Stimulated activated naive CD8-positive, alpha-beta T cell treated with anti-CD3 and anti-CD28 coated beads, Interleukin-15, Interleukin-2, amounts not matched to agents 100 ng/mL and 50 ng/mL, for 24 hours (primary cell): ENCODE measurements around the gene SEPTIN6.
"Not testable (repeated sequence)": the region's sequence is repeated elsewhere in the genome, so short reads cannot be mapped to it uniquely, and the experiment has no call there.

Experiments used
- H3K27ac Mint-ChIP-seq: one replicate; pipeline ENCODE4 v1.8.0; 2021; ENCODE audit warnings: mild to moderate bottlenecking, mixed read lengths
- H3K27me3 Mint-ChIP-seq: one replicate; pipeline ENCODE4 v1.8.0; 2021; ENCODE audit warnings: mixed read lengths
- H3K36me3 Mint-ChIP-seq: one replicate; pipeline ENCODE4 v1.8.0; 2021; ENCODE audit warnings: low read depth, mixed read lengths
- H3K4me1 Mint-ChIP-seq: one replicate; pipeline ENCODE4 v1.8.0; 2021; ENCODE audit warnings: low read depth, mixed read lengths
- H3K4me3 Mint-ChIP-seq: one replicate; pipeline ENCODE4 v1.8.0; 2021; ENCODE audit warnings: mild to moderate bottlenecking, mixed read lengths
- H3K9me3 Mint-ChIP-seq: one replicate; pipeline ENCODE4 v1.8.0; 2021; ENCODE audit warnings: mixed read lengths

The SEPTIN6 gene

DNA sequence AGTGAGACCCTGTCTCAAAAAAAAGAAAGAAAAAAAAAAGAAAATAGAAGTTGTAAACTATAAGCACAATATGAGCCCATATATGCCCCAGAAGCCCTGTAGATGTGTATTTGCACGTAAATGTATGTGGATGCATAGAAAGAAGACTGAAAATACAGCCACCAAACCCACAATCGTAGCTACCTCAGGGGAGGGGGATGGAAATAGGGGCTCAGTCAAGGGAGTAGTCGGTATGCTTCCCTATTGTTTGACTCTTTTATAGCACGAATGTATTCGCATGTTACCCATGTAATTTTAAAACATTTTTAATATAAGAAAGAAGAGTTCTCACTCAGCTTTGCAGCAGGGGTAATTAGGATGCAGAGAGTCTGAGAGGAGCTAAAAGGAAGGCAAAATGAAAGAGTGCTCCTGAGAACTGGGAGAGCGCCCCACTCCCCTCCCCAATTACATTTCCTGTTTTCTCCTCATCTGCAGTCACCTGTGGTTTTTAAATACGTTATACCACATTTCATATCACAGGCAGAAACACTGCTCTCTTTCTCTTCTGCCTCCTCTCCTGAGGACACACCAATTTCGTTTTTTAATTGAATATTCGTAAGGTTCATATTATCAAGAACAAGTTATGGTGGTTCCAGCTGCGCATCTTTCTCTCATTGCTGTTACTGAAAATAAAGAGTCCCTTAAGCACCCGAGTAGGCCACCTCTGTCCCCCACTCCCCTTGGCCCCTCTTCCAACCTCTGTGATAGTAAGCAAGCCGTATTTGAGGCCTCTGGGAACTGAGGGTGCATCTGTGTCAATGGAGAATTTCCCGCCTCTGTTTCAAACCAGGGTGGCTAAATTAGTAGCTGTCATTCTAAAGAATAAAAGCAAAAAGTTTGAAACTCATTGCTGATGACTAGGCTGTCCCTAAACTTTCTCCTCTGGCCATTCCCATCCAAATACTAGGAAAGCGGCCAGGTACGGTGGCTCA is 10.7 kb downstream of the SEPTIN6 start:
- Mint-ChIP-seq H3K4me1 (peaks cover 74% of the 10 kb centered on the region), H3K9me3 (no peaks in the 10 kb centered on the region), H3K4me3 (peak overlapping the region; percentile 77), H3K27ac (peak overlapping the region; percentile 95), H3K27me3 (no peaks in the 10 kb centered on the region), H3K36me3 (peaks cover 4% of the 10 kb centered on the region)

DNA sequence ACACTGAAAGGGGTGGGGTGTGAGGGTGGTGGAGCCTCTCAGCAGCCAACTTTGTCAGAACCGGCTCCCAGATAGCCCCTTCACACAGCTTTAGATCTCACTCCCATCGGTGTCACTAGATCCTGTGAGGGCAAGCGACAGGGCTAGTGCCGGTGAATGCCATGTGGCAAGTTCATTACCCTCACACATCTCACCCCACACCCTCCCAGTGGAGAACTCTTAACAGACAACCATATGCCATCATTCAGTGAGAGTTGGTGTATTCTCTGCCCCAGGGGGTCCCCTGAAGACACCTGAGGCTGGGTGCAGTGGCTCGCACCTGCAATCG is 15.3 kb downstream of the SEPTIN6 start:
- Mint-ChIP-seq H3K36me3 (peaks cover 6% of the 10 kb centered on the region), H3K27ac (peak overlapping the region; percentile 88), H3K4me3 (peak overlapping the region; percentile 81), H3K4me1 (peaks cover 58% of the 10 kb centered on the region), H3K9me3 (no peaks in the 10 kb centered on the region), H3K27me3 (no peaks in the 10 kb centered on the region)

DNA sequence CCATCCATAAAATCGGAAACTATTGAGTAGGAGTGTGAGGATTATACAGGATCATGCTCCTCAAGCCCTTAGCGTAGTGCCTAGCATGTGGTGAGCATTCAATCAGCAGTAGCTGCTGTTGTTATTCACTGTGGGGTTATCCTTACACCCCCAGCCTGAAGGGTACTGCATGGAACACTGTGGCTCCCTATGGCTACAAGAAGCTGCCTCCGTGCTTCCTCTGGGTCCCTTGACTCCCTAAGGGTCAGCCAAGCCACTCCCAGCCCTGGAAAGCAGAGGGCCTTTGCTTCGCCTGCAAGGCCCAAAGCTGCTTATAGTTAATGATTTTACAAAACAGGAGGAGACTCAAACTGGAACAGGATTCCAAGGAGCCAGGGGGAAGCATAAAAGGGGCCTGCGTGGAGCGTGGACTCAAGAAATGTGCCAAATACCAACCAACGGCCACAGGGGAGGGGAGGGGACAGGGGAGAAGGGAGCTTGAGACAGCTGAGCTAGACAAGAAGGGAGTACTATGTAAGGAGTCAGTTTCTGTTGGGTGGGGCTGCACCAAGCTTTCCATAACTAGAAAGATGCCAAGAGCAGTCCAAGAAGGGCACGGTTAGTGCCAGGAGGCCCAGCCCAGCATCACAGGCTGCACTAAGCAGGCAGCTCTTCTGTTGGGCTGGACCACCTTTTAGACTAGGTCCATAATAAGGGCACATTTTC is 15.9 kb downstream of the SEPTIN6 start:
- H3K27ac Mint-ChIP-seq: peak overlapping the region; percentile 88
- H3K36me3 Mint-ChIP-seq: peaks cover 9% of the 10 kb centered on the region
- H3K27me3 Mint-ChIP-seq: no peaks in the 10 kb centered on the region
- H3K4me3 Mint-ChIP-seq: peak overlapping the region; percentile 5
- peaks cover 63% of the 10 kb centered on the region for H3K4me1 Mint-ChIP-seq
- H3K9me3 Mint-ChIP-seq: no peaks in the 10 kb centered on the region

DNA sequence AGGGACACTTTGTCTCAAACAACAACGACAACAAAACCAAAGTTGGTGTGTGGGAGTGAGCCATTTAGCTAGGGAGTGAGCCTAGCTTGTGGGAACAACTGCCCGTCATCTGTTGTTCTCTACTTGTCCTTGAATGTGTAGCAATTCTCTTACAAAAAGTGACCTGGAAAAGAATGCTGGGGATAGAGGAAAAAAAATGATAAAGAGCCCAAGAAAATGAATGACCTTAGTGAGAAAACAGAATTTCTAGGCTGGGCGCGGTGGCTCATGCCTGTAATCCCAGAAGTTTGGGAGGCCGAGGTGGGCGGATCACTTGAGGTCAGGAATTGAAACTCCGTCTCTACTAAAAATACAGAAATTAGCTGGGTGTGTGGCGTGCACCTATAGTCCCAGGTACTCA is 19.6 kb downstream of the SEPTIN6 start:
- Mint-ChIP-seq H3K36me3 (peaks cover 23% of the 10 kb centered on the region), H3K4me1 (peaks cover 40% of the 10 kb centered on the region), H3K27me3 (no peaks in the 10 kb centered on the region), H3K9me3 (no peaks in the 10 kb centered on the region), H3K27ac (no peak overlapping the region), H3K4me3 (no peak overlapping the region)

DNA sequence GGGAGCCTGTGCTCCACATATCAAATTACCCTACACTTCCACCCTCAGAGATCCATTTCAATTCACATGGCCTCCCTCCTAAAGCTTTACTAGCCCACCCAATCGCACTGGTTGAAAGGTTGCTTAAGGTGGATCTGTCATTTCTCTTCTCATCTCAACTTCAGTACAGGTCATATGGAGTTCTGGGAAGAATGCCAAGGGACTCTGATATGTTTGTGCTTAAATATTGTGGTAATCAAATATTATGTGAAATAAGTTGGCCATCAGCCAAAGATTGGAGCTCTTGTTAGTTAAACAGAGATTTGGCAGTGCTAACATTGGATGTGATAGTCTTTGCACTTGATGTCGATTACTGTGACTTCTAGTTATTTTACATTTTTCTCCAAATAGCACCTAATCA is 20.5 kb downstream of the SEPTIN6 start:
- Mint-ChIP-seq H3K36me3 (peaks cover 24% of the 10 kb centered on the region), H3K27ac (peak overlapping the region; percentile 18), H3K4me1 (peaks cover 36% of the 10 kb centered on the region), H3K9me3 (no peaks in the 10 kb centered on the region), H3K4me3 (no peak overlapping the region), H3K27me3 (no peaks in the 10 kb centered on the region)

DNA sequence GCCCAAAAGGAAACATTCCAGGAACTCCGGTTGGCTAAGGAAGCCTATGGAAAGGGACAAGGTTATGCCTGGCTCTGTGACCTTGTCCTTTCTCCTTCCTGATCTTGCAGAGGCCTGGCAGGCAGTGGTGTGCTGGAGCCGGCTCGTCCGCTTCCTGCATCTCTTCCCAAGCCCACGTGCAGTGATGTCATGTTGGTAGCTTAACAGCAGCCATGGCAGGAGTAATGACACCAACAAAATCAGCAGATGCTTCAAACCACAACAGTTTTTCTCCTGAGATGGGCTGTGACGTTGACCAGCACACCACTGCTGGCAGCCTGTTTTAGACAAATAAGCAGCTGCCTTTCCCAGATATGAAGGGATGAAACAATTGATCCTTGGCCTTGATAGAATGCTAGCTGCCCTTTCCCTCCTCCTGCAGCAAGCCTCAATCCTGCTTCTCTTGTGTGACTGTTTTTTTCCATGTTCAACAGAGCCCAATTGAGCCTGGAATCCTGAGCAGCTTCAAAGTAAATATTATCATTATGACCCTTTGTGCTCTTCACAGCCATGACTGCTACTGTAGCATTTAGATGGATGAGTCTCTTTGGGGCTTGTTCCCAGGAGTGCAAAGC is 23.4 kb downstream of the SEPTIN6 start:
- Mint-ChIP-seq H3K9me3 (no peaks in the 10 kb centered on the region), H3K4me3 (no peak overlapping the region), H3K4me1 (peaks cover 20% of the 10 kb centered on the region), H3K27me3 (no peaks in the 10 kb centered on the region), H3K27ac (no peak overlapping the region), H3K36me3 (peaks cover 34% of the 10 kb centered on the region)

DNA sequence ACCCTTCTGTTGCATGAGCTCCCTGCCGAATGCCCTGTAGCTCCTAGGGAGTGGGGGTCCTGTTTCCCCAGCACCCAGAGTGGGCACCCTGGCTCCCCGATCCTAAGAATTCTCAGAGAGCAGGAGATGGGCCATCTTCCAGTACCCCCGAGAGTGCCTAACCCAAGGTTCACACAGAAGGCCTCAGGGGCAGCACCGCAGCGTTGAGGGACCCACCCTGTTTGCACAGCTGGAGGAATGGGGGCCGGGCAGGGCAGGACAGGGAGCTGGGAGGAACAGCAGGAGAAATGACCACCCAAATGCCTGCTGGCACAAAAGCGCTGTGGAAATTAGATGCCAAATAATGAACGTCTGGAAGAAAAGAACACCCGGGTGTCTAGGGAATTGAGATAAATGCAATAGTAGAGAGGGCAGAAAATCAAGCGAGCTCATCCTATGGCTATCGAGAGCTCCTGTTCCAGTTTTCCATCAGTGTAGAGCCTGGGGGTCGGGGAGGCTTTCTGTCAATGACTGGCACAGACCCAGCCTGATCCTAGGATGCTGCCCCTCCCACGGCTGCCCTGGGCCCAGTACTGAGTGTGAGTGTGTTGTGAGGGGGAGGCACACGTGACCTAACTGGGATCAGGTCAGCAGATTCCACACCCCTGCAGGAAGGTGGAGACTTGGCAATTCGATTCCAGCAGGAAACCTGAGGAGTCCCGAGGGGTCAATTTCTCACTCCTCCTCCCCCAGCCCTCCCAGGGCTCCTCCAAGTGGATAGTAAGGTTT is 25.7 kb downstream of the SEPTIN6 start:
- no peak overlapping the region for H3K4me3 Mint-ChIP-seq
- H3K36me3 Mint-ChIP-seq: peaks cover 38% of the 10 kb centered on the region

DNA sequence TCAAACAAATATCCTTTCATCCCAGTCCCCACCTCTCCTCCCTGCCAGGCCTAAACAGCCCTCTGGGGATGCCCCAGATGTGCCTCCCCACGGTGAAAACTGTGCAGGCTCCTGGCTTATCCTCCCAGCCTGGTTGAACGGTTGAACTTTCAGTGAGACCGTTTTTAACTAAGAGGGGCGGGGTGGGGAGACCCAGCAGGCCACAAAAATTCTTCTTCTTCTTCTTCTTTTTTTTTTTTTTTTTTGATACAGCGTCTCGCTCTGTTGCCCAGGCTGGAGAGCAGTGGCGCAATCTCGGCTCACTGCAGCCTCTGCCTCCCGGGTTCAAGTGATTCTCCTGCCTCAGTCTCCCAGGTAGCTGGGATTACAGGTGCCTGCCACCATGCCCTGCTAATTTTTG is 28.1 kb downstream of the SEPTIN6 start:
- H3K27ac Mint-ChIP-seq: peak overlapping the region; percentile 16
- peaks cover 40% of the 10 kb centered on the region for H3K4me1 Mint-ChIP-seq
- not testable (repeated sequence) for H3K27me3 Mint-ChIP-seq, H3K4me3 Mint-ChIP-seq, H3K9me3 Mint-ChIP-seq
- H3K36me3 Mint-ChIP-seq: peaks cover 43% of the 10 kb centered on the region

More for the DNA sequence above, 25.7 kb downstream of the SEPTIN6 start:
- Mint-ChIP-seq H3K27ac (peak overlapping the region; percentile 40), H3K27me3 (no peaks in the 10 kb centered on the region), H3K9me3 (no peaks in the 10 kb centered on the region), H3K4me1 (peaks cover 27% of the 10 kb centered on the region)

DNA sequence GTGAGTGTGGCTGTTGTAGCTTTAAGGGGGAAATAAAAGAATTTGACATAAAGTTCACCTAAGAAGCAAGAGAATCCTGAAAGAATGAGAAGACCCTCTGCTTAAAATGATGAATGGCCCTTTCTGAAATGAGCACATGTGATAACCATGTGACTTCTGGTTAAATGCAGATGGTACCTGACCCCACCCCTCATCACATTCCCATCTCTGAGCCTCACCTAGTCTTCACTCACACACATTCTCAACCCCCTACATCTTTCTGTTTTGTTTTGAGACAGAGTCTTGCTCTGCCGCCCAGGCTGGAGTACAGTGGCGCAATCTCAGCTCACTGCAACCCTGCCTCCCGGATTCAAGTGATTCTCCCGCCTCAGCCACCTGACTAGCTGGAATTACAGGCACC is 31.5 kb downstream of the SEPTIN6 start:
- peak overlapping the region; percentile 31 for H3K27ac Mint-ChIP-seq
- H3K4me1 Mint-ChIP-seq: peaks cover 49% of the 10 kb centered on the region
- no peak overlapping the region for H3K4me3 Mint-ChIP-seq
- no peaks in the 10 kb centered on the region for H3K9me3 Mint-ChIP-seq
- peaks cover 49% of the 10 kb centered on the region for H3K36me3 Mint-ChIP-seq
- H3K27me3 Mint-ChIP-seq: no peaks in the 10 kb centered on the region

DNA sequence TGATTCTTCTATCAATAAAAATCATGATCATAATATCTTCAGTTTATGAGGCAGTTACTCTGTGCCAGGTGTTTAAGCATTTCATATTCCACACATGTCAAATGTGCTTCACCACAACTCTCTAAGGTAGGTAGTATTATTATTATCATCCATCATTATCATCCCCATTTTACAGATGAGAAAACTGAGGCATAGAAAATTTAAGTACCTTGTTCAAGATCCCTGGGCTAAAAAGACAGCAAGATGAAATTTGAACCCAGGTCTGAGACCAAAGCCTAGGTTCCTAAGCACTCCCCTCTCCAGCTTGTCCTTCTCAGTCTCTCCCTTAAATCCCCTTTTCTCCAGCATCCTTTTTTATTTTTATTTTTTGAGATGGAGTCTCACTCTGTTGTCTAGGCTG is 33.4 kb downstream of the SEPTIN6 start:
- no peaks in the 10 kb centered on the region for H3K9me3 Mint-ChIP-seq
- peaks cover 59% of the 10 kb centered on the region for H3K36me3 Mint-ChIP-seq
- H3K4me3 Mint-ChIP-seq: no peak overlapping the region
- H3K27me3 Mint-ChIP-seq: no peaks in the 10 kb centered on the region
- H3K4me1 Mint-ChIP-seq: peaks cover 60% of the 10 kb centered on the region
- peak overlapping the region; percentile 86 for H3K27ac Mint-ChIP-seq

DNA sequence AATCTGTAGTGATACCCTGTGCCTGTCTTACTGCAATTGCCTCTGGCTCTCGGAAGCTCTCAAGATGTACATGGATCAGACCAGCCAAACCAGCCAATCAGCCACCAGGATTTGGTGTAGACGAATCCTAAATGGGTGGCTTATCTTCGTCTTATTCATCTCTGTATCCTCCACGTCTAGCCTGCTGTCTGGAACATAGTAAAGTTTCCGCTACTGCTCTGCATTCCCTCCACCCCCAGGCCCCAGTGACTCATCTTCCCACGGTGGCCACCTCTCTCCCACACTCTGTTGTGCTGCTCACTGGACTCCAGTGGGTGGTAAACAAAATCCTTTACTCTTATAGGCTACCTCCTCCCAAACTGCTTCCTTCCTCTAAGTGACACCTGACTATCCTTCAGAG is 37.8 kb downstream of the SEPTIN6 start:
- peaks cover 53% of the 10 kb centered on the region for H3K36me3 Mint-ChIP-seq
- H3K9me3 Mint-ChIP-seq: no peaks in the 10 kb centered on the region
- H3K27ac Mint-ChIP-seq: peak overlapping the region; percentile 85
- H3K4me1 Mint-ChIP-seq: peaks cover 52% of the 10 kb centered on the region
- H3K27me3 Mint-ChIP-seq: no peaks in the 10 kb centered on the region
- H3K4me3 Mint-ChIP-seq: peak overlapping the region; percentile 66

DNA sequence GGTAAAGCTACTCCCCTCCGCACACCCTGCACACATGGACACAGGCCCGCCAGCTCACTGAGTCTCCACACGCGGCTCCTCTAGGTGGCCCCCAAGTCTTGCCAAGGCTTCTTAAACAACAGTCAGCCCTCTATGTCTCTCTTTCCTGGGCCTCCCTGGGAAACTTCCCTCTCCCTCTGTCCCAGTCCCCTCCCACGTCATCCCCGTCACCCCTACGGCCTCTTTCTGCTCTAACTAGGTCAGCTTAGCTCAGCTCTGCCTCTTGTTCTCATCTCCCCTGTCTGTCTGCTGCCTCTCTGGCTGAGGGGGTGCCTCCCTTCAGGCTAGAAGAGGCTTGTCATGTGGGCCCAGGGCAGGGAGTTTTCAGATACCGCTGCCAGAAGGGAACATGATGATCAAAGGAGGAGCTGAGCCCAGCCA is 38.8 kb downstream of the SEPTIN6 start:
- H3K27me3 Mint-ChIP-seq: no peaks in the 10 kb centered on the region
- no peaks in the 10 kb centered on the region for H3K9me3 Mint-ChIP-seq
- peak overlapping the region; percentile 47 for H3K4me3 Mint-ChIP-seq
- peaks cover 46% of the 10 kb centered on the region for H3K4me1 Mint-ChIP-seq
- peak overlapping the region; percentile 92 for H3K27ac Mint-ChIP-seq
- peaks cover 50% of the 10 kb centered on the region for H3K36me3 Mint-ChIP-seq

DNA sequence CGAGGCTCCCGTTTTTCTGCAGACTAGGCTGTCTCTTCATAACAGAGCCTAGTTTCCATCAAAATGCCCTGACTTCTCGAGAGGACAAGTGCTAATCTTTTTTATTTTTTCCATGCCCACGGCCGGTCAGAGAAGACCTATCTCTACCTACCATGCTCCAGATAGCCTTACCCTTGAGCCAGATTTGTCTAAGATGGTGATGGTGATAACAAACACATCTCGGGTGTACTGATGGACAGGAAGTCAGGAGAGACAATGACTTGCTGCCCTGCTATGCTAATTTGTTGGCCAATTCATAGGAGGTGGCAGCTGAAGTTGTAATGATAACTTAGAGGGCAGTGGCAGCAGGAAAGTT is 44.6 kb downstream of the SEPTIN6 start:
- H3K4me3 Mint-ChIP-seq: peak overlapping the region; percentile 31
- no peaks in the 10 kb centered on the region for H3K27me3 Mint-ChIP-seq
- no peaks in the 10 kb centered on the region for H3K9me3 Mint-ChIP-seq
- H3K27ac Mint-ChIP-seq: peak overlapping the region; percentile 93
- H3K36me3 Mint-ChIP-seq: peaks cover 36% of the 10 kb centered on the region
- H3K4me1 Mint-ChIP-seq: peaks cover 35% of the 10 kb centered on the region

DNA sequence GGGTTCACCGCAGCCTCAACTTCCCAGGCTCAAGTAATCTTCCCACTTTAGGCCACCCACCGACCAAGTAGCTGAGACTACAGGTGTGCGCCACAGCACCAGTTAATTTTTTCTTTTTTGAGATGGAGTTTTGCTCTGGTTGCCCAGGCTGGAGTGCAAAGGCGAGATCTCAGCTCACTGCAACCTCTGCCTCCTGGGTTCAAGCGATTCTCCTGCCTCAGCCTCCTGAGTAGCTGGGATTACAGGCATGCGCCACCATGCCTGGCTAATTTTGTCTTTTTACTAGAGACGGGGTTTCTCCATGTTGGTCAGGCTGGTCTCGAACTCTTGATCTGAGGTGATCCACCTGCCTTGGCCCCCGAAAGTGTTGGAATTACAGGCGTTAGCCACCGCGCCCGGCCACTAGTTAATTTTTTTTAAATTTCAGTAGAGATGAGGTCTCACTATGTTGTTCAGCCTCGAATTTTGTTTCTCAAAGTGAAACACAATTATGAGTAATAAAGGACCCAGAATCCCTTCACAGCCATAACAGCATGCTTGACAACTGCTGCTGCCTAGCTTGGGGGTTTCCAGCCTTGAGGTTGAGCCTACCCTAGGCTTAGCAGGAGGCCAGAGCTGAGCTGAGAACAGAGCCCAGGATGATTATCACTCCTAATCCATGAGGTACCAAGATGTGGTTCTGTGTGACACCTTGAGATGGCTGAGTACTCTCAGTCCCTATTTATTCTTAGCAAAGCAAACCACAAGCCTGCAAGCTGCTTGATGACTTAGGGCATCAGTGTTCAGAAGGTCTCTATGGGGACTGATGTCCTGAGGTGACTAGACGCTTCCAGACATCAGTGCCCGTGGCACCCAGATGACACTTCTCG is 45.2 kb downstream of the SEPTIN6 start:
- Mint-ChIP-seq H3K36me3 (peaks cover 31% of the 10 kb centered on the region), H3K4me1 (peaks cover 36% of the 10 kb centered on the region), H3K4me3 (peak overlapping the region; percentile 31), H3K27me3 (no peaks in the 10 kb centered on the region), H3K27ac (peak overlapping the region; percentile 93), H3K9me3 (no peaks in the 10 kb centered on the region)
